GM04504 (cell line): ENCODE results near the gene PPP2R5E.

ENCODE experiments used
- DNase-seq: peaks from one replicate; pipeline ENCODE4 v3.0.0-alpha.2; 2012; ENCODE audit warnings: low read depth

PPP2R5E gene

DNA sequence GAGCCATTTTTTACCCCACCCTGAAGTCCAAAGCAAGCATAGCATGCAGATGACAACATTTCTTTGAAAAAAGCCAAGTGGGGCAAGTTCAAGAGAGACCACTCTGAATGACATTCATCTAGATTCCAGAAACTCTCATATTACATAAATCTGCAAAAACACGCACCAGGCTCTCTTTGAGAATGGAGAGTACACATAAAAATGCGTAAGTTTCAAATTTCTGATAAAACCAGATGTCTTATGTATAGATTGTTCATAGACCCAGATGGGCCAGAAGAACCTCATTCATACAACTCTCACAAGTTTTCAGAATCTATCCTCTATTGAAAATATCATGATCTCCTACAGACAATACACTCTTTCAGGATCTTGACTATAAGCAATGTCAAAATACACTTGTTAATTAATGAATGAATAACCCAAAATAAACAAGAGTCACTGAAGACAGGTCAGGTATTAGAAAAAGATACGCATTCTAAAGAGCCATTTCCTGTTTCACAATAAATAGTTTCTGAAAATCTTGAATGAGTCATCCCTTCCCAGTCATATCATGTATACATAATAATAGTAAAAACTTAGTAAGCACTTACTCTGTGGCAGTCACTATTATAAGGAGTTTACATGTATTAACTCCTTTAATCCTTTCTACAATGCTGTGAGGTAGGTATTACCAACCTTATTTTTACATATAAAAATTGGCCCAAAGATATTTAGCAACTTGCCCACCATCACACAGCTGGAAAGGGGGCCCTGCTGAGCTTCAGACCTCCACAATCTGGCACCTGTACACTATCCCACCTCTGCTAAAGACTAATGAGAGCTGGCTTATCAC is 72.0 kb downstream of the PPP2R5E start:
- DNase-seq = peak; percentile 31

DNA sequence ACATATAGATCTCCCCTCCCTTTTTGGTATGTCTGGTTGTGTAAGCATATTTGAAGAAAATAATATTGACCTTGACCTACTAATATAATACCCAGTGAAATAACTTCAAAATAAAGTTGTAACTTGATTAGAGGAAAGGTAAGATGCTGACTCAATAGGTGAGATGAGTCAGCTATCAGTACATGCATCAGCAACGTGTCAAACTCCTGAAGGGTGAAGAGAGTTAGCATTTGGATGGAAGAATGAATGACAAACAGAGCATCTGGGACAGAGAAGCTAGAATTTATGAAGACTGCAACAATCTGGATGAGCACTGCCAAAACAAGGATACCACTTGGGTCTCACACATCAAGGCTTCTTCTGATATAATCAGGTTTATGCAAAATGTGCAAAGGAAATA is 74.9 kb downstream of the PPP2R5E start:
- DNase-seq = no peak

DNA sequence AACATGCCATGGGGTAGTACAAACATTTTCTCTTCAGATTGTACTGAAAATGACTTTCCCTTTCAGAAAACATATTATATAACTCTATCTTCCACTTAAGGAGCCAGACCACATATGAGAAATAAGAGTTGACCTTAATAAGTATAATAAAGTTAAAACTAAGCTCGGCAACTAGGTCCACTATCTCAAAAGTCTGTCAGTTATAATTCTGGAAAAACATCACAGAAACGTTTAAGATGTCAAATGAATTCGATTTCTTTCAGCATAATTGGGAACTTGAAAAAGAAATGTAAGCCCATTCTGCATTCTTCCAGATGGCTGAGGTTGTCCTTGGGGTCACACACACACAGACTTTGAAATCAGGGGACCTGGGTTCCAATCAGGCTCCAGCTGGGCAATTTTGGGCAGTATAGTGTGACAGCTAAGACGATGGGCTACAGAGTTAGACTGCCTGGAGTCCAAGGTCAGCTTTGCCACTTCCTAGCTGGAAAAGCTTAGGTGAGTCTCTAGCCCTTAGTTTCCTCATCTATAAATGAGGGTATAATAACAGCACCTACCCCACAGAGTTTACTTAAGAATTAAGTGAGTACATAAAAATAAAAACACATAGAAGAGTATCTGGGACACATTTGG is 75.6 kb downstream of the PPP2R5E start:
- DNase-seq = no peak

DNA sequence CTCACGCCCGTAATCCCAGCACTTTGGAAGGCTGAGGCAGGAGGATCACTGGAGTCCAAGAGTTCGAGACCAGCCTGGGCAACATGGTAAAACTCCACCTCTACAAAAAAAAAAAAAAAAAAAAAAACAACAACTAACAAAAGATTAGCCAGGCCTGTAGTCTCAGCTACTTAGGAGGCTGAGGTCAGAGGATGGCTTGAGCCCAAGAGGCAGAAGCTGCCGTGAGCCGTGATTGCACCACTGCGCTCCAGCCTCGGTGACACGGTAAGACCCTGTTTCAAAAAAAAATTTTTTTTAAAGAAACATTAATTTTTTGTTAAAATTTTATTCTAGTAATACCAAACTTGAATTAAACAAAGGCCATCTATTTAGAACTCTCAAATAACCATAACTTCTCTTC is 77.8 kb downstream of the PPP2R5E start:
- DNase-seq = no peak

DNA sequence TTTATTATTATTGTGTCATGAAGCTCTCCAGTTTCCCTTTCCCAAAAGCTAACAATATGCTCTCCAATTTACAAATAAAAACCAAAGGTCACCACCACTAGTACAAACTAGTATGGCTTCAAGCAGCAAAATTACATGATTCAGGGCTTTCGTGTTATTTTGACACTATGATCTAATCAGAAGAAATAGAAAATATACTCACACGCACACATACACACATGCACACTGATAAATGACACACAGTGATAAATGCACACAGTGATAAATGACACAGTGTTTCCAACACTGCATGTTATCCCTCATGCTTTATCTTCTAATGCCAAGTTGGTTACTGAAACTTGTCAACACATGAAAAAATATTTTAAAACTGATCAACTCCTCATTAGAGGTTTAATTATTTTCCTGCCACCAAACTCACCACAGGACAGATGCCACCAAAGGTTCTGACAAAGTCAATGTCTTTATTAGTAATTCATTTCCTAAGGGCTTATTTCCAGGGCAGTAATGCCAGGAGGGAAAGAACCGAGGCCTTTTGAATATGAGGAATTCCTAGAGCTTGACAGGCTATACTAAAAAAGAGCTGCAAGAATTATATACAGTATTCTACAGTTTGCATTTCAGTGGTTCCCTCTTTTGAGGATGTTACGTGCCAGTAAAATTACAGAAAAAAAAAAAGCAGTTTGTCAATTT is 82.4 kb downstream of the PPP2R5E start:
- DNase-seq = no peak

DNA sequence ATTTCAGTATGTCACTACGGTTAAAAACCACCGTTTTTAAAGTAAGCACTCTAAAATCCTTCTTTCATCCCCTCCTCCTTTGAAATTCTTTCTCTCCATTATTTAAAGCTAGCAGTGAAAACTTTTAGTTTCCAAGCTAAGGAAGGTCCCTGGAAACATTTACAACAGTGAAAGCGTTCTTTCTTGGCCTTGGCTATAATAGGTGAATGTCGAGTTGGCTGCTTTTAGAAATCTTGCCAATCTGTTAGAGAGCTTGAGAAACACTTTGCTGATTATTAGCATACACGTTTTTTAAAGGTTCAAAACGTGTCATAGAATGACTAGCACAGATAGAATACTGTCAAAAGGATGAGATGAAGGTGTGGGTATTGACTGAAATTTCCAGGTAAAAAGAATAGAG is 83.4 kb downstream of the PPP2R5E start:
- DNase-seq = no peak

DNA sequence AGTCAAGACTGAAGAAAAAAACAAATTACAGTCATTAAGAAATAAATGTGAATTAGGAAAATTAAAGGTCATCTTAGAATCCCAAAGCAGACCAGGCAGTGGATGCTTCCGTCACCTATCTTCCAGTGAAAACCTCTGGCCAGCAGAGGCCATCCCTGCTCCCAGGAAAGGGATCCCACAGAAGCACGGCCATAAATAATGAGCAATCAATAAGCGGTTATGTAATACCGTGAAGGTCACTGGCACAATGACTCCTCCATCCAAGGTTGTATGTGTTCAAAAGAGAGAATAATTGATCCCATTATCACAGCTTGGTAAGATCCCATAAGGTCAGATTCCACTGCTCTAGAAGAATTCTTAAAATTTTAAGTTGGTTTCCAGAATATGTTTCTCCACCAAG is 85.7 kb downstream of the PPP2R5E start:
- no peak for DNase-seq

DNA sequence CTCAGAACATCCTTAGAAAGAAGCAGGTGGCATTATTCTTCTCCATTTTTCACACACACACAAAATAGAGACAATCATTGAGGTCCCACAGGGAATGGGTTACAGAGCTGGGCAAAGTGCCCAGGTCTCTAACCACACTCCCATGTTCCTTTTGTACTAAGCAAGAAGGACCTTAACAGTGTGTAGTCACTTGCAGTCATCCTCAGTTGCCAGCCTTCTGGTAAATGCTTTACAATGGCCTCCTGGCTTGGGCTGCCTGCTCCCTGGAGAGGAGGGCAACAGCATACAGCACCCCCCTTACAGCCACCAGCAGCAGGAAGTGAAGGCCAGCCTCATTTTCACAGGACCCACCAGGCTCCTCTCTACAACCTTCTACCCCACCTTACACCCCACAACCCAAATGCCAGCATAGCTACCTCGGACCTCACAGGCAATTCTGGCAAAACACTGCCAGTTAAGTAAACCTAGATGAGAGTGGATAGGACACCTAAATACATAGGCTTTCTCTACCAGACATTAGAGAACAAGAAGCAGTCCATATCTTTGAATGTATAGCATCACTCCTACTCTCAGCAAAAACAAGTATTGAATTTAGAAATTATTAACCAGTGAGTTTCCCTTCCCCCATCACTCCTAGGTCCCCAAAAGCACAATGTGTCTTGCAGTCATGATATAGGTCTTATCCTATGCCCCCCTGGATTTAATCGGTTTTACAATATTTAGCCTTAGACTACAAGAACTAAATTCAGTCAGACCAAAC is 88.1 kb downstream of the PPP2R5E start:
- peak; percentile 18 for DNase-seq

DNA sequence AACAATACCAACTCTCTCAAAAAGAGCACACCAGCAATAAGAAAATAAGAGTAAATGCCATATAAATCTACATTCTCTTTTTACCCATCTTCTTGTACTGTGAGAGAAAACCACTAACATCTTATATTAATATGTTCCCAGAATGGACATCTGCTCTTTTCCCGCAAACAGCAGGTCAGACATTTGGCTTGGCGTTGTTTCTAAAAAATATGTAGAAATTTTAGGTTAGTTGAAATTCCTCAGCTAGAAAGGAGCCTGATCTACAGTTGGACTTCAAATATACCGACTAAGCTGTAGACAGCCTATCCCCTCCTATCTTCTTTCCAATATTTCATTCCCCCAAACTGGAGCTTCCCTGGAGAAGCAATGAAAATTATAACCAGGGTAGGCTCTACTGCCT is 88.7 kb downstream of the PPP2R5E start:
- no peak for DNase-seq

DNA sequence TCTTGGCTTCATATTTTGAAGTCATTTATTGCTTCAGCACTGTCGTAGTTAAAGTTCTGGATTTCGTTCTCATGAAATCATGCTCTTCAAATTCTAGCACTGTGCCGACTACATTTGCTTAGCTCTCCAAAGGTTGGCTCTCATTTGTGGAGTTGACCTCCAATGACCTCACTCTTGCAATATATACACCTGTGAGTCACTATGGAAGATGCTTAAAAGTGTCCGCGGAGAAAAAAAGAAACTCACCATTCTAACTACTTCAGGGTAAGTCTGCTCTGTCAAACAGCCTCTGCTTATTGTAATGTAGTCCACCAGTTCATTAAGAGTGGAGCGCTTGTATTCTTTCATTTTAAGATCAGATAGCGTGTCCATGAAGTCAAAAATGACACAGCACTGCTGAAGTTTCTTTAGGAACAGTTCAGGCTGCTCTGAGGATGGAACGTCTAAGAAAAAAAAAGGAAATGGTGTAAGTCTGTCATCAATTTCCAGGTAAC is 89.7 kb downstream of the PPP2R5E start:
- DNase-seq = no peak

DNA sequence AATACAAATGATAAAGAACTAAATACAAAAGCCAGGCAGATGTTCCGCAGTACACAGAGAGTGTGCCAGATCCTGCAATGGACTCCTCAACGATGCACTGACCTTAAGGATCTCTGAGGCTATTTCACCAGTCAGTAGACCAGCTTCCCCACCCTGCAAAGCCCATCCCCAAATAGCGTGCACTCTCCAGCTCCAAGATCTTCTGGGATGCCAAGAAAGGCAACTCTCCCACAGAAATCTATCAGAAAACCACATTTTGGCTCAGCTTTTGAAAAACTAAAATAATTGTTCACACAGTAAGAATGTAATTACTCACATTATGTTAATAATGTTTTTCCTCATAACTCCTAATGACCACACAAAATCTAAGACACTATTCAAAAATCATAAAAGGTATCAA is 90.4 kb downstream of the PPP2R5E start:
- DNase-seq = no peak

DNA sequence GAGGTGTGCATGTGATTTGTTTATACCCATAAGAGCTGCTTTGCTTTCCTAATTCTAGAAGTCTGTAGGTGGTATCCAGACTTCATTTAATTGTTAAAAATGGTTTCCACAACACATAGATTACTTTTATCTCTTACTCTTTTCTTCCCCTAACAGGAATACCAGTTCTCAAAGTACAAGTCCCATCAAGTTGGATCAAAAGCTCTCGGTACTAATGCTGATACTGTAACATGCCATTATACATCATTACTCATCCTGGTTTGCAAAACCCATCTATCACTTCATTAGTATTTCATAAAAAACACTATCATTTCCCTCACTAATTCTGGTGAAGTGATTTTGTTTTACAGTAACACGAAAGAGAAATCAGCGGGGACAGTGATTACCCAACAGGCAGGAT is 94.3 kb downstream of the PPP2R5E start:
- DNase-seq = no peak

DNA sequence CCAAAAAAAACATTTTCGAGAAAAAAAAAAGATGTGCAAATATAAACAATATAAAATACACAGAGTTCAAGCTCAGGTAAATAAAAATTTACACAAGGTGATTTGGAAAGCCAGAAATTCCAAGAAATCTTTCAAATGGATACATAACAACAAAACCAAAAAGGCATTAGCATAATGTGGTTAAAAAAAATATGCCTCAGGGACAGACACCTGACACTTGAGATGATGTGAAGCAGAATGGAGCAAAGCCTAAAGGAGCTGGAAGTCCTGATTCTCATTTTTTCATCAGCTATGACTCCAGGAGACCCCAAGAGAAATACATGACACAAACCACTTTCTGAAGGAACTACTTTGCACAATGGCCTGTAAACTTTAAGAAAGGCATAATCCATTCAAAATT is 98.6 kb downstream of the PPP2R5E start:
- DNase-seq = no peak

DNA sequence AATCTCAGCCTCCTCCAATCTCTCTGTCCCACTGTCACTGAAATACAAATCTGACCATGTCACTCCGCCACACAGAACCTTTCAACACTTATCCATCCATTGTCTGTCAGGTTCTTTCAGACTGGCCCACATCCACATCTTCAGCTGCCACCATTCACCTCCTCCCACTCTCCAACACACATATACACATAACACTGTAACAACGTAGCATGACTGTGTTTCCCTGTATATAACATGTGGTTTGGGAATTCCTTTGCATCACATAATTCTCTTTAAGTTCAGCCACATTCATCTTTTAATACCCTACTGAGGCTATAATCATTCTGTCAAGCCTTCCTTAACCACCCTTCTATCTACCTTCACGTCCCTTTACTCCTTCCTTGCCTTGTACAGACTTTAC is 99.2 kb downstream of the PPP2R5E start:
- DNase-seq = no peak

DNA sequence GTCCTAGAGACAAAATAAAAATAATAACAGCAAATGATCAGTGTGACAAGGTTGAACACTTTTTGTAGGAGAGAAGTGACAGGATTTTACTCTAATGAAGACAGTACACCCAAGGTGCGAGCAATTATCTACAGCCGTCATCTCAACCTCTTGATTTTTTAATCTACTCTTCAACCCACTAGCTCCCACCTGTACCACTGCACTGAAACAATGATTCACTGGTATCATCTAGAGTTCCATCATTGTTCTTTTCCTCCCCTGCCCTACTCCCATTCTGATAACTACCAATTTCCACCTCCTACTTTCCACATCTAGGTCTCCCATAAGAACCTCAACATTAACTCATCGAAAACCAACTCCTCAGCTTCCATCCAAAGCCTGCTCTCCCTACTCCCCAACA is 99.8 kb downstream of the PPP2R5E start:
- DNase-seq = no peak

DNA sequence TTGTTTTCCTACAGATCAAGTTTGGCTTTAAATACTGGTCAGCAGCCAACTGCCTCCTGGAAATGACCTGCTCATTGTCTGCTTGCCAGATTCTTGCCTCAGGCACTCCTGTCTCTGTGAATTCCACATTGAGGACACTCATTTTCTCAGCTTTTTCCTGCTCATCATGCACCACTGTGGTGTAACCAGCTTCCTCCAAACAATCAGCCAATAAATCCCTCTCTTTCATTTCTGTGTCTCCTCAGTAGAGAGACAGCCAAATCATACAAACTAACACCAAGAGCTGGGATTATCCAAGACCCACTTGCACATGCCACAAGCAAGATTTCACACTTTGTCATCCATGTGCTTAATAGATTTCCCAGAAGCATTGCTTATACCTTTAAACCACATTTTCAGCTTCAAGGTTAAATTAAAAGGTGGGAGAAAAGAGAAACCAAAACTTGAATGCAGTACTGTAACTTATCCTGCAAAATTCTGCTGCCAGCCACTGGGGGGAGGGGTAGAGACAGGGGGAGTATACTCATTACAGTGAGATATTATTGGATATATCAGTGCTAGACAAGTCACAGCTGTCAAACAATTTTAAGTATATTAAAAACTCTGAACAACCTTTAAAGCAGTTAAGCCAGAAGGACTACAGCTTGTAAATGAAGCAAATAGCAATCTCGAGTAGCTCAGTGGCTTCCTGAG is 105.0 kb downstream of the PPP2R5E start:
- peak; percentile 95 for DNase-seq

DNA sequence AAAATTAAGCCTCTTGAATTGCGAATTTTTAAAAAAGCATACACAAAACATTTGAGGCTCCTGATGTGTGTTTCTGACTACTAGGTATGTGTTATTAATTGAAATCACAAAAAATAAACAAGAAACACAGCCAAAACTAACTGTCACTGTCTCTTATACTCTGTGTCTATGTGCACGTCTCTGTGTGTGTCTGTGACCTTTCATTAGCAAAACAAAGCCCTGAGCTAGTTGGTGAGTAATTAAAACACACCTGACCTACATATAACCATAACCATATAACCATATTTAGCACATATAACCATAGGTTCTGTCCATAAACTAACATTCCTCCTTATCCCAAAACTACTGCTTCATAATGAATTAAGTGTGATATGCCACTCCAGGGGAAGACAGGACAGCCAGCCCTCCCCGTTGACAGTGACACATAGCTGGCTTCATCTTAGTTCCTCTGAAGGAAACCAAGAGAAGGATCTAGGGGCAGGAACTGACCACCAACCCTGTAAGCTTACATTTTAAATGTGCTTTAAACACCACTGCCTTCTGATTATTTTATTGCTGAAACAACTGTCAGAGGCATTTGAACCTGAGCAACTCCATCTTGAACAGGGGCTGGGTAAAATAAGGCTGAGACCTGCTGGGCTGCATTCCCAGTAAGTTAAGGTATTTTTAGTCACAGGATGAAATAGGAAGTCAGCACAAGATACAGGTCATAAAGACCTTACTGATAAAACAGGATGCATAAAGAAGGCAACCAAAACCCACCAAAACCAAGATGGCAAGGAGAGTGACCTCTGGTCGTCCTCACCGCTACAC is 106.7 kb downstream of the PPP2R5E start:
- DNase-seq = no peak

DNA sequence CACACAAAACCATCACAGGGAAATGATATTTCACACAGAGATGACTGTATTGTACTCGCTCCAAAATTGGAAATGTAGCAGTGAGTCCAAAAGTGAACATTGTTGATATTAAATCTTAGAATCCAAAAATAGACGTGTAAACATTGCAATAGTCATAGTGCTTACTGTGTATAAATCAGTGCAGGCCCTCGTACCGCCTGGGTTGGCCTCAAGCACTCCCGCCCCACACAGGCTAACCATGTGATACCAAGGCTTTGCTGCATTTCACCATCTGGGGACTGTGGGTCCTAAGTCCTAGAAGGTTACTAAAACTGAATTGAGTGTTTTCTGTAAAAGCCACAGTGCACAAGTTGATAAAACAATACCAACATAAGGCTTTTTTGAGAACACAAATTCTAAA is 107.3 kb downstream of the PPP2R5E start:
- peak; percentile 69 for DNase-seq

DNA sequence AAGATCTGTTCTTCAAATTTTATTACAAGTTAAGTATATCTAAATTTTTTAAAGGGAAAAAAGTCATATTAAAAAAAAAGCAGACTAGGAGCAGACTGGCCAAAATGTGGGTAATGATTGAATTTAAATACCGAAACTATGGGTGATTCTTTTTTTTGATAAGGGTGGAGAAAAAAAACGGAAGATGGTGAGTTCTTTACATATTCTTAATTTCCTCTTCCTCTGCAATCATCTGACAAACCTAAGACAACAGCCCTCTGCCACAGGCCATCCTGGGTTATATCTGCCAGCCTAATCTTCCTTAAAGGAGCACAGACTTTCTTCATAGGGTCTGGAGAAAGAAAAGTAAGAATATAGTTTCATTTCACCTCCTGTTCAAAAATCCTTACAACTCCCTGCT is 108.0 kb downstream of the PPP2R5E start:
- DNase-seq = no peak

DNA sequence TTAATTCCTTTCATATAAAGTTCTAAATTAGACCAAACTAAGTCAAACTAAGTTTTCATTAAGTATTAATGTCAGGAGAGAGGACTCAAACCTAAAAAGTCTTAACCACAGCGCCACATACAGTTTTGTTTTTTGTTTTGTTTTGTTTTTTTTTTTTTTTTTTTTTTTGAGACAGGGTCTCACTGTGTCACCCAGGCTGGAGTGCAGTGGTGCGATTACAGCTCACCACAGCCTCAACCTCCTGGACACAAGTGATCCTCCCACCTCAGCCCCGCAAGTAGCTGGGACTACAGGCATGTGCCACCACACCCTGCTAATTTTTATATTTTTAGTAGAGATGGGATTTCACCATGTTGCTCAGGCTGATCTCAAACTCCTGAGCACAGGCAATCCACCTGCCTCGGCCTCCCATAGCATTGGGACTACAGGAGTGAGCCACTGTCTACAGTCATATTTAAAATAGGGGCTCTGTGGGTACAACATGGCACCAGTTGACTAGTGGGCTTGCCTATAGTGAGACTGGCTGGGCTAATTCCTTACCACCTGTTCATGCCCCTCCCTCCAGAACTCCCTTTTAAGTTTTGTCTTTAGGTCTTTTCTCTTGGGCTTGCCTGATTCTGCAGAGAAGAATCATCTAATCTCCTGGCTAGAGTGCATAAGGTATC is 110.2 kb downstream of the PPP2R5E start:
- DNase-seq = no peak
